Endodermal cell (in vitro differentiated cells): Measurements from ENCODE around the gene MAPK9. TPM values are rescaled to one million over a fixed set of nuclear protein-coding genes. Genes with fewer than 3 reads are reported as not detected.

ENCODE experiments used
- DNase-seq: peaks from one replicate; pipeline ENCODE4 v3.0.0-alpha.2; 2017
- H3K27ac ChIP-seq: 2 replicates; pipeline ENCODE4 v1.5.1; 2013; ENCODE audit warnings: mild to moderate bottlenecking, low read depth, low read length, moderate library complexity
- H3K27me3 ChIP-seq: 2 replicates; pipeline ENCODE4 v1.6.1; 2013; ENCODE audit warnings: mild to moderate bottlenecking, low read length, moderate library complexity; ENCODE audit not compliant: insufficient read depth, control insufficient read depth, poor library complexity, severe bottlenecking
- H3K36me3 ChIP-seq: 2 replicates; pipeline ENCODE4 v1.7.0; 2013; ENCODE audit warnings: mild to moderate bottlenecking, low read length, moderate library complexity; ENCODE audit not compliant: control insufficient read depth, insufficient read depth
- H3K4me1 ChIP-seq: one replicate; pipeline ENCODE4 v1.7.0; 2013; ENCODE audit warnings: low read length; ENCODE audit not compliant: control insufficient read depth, insufficient read depth
- H3K4me3 ChIP-seq: 2 replicates; pipeline ENCODE4 v1.5.1; 2013; ENCODE audit warnings: mild to moderate bottlenecking, low read length, moderate library complexity
- H3K9ac ChIP-seq: 2 replicates; pipeline ENCODE4 v1.6.1; 2013; ENCODE audit warnings: mild to moderate bottlenecking, low read length, moderate library complexity; ENCODE audit not compliant: poor library complexity, severe bottlenecking; ENCODE audit errors: extremely low read depth
- H3K9me3 ChIP-seq: 2 replicates; pipeline ENCODE4 v1.6.1; 2013; ENCODE audit warnings: mild to moderate bottlenecking, low read length, moderate library complexity; ENCODE audit not compliant: control insufficient read depth
- H3K27ac Mint-ChIP-seq: 2 replicates; pipeline ENCODE4 v1.8.0; 2020; ENCODE audit warnings: mixed read lengths
- H3K27me3 Mint-ChIP-seq: 2 replicates; pipeline ENCODE4 v1.8.0; 2021; ENCODE audit warnings: mild to moderate bottlenecking, mixed read lengths; ENCODE audit not compliant: insufficient read depth
- H3K36me3 Mint-ChIP-seq: 2 replicates; pipeline ENCODE4 v1.8.0; 2020; ENCODE audit warnings: low read depth, mixed read lengths
- H3K4me1 Mint-ChIP-seq: 2 replicates; pipeline ENCODE4 v1.8.0; 2020; ENCODE audit warnings: mixed read lengths
- H3K4me3 Mint-ChIP-seq: 2 replicates; pipeline ENCODE4 v1.8.0; 2020; ENCODE audit warnings: mild to moderate bottlenecking, moderate library complexity, mixed read lengths
- H3K9me3 Mint-ChIP-seq: 2 replicates; pipeline ENCODE4 v1.8.0; 2020; ENCODE audit warnings: mild to moderate bottlenecking, mixed read lengths
- CTCF ChIP-seq: fragments of 200-600 bp; sonication (generic); conservative IDR thresholded peaks from 2 replicates; pipeline ENCODE4 v1.5.0; 2021; ENCODE audit warnings: antibody characterized with exemption, mild to moderate bottlenecking
- WGBS, 2 experiments: methylation state at CpG; one replicate each; pipeline versions ENCODE4 v1.1.5 to v1.1.7; 2013; ENCODE audit warnings: missing lambda C conversion rate in 2 of 2, mixed read lengths in 1 of 2; ENCODE audit not compliant: insufficient coverage in 1 of 2, insufficient read length in 1 of 2; 5-methylcytosine and 5-hydroxymethylcytosine counted together
- total RNA-seq, 2 donors: library from RNA; stranded (reverse); fragmentation: NEBNext Ultra II Directional in 1 of 2; extraction: Animal tissue kit (Norgen Biotek cat#: 25700) in 1 of 2; gene quantifications; 2 replicates in 1 of 2; 3 replicates in 1 of 2; pipeline ENCODE4 v1.2.1, GENCODE V29; 2021

Gene MAPK9
- total RNA-seq, 2 donors from 2014 or later: 45.6 to 51.8 TPM

DNA sequence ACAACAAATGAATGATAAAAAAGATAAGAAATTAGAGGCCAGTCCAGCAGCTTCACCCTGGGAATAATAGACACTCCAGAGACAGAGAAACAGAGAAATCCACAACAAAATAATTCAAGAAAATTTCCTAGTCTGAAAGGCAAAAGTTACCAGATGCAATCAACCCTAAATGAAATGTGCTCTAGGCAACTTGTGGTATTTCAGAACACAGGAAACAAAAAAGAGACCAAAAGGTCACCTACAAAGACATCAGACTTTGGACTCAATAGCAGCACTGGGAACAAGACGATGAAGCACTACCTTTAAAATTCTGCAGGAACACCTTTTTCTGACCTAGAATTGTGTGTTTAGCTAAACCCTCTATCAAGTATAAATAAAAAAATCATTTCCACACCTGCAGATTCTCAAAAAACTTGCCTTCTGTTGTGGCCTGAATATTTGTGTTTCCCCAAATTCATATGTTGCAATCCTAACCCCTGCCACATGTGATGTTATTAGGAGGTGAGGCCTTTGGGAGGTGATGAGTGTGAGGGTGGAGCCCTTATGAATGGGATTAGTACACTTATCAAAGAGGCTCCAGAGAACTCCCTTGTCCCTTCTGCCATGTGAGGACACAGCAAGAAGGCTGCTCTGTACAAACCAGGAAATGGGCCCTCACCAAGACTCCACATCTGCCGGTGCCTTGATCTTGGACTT, 5.9 kb upstream of the MAPK9 start:
- peaks cover 7% of the 10 kb centered on the region for H3K4me1 Mint-ChIP-seq
- DNase-seq: no peak
- H3K4me3 Mint-ChIP-seq: no peak overlapping the region
- H3K27me3 Mint-ChIP-seq: no peaks in the 10 kb centered on the region
- no peaks in the 10 kb centered on the region for H3K9me3 Mint-ChIP-seq
- no peak for TF ChIP-seq CTCF
- Histone ChIP-seq H3K4me1 (no peaks in the 10 kb centered on the region), H3K27me3 (no peaks in the 10 kb centered on the region), H3K36me3 (peaks cover 28% of the 10 kb centered on the region), H3K4me3 (no peak overlapping the region), H3K9ac (no peak overlapping the region), H3K27ac (no peak overlapping the region), H3K9me3 (no peaks in the 10 kb centered on the region)
- H3K36me3 Mint-ChIP-seq: peaks cover 39% of the 10 kb centered on the region
- peak overlapping the region; percentile 21 for H3K27ac Mint-ChIP-seq
- 88% methylated on average over 2 of the region's 2 CpGs; no CpG with 5 or more reads in 1 of the 2 experiments for WGBS, 2 experiments

DNA sequence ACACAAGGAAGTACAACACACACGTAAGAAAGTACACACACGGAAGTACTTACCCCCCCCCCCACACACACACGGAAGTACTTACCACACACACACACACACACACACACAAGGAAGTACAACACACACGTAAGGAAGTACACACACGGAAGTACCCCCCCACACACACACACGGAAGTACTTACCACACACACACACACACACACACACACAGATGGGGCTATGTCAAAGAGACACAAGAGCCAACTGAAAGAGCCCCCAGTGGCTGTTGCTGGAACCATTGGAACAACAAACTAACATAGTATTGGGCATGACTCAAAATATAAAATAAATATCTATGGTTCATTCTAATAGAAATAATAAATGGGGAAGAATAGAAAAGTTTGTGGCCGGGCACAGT, 4.9 kb upstream of the MAPK9 start:
- no peak overlapping the region for H3K4me3 ChIP-seq
- H3K9me3 Mint-ChIP-seq: no peaks in the 10 kb centered on the region
- no peak for TF ChIP-seq CTCF
- H3K27me3 ChIP-seq: no peaks in the 10 kb centered on the region
- H3K36me3 Mint-ChIP-seq: peaks cover 33% of the 10 kb centered on the region
- no peaks in the 10 kb centered on the region for H3K4me1 ChIP-seq
- no peak overlapping the region for H3K27ac ChIP-seq
- no peaks in the 10 kb centered on the region for H3K9me3 ChIP-seq
- H3K4me1 Mint-ChIP-seq: peaks cover 7% of the 10 kb centered on the region
- no peak overlapping the region for H3K9ac ChIP-seq
- no peak overlapping the region for H3K27ac Mint-ChIP-seq
- 75 to 87% methylated on average over 1 to 7 of the region's 7 CpGs for WGBS, 2 experiments
- H3K27me3 Mint-ChIP-seq: no peaks in the 10 kb centered on the region
- peaks cover 23% of the 10 kb centered on the region for H3K36me3 ChIP-seq
- H3K4me3 Mint-ChIP-seq: no peak overlapping the region
- DNase-seq: no peak

DNA sequence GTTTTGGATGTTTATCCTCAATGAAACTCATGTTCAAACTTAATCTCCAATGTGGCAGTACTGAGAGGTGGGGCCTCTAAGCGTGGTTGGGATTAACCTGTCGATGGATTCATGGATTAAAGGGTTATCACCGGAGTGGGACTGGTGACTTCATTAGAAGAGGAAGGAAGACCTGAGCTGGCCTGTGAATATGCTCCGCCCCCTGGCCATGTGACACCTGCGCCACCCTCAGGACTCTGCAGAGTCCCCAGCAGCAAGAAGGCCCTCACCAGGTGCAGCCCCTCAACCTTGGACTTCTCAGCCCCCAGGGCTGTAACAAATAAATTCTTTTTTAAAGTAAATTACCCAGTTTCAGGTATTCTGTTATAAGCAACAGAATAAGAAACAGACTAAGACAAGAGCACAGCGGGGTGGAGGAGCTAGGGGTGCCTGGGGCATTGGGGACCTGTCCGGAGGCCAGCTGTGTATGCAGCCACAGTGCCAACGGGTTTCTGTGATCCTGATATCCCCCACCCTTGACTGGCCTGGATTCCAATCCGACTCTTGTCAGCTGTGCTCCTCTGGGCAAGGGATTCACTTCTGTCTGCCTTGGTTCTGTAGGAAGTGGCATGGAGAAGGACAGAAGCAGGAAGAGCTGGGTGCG, 3.2 kb upstream of the MAPK9 start:
- H3K27ac ChIP-seq: no peak overlapping the region
- TF ChIP-seq CTCF: no peak
- H3K9me3 ChIP-seq: no peaks in the 10 kb centered on the region
- no peak overlapping the region for H3K4me3 ChIP-seq
- no peak overlapping the region for H3K9ac ChIP-seq
- Mint-ChIP-seq H3K27me3 (no peaks in the 10 kb centered on the region), H3K4me1 (peaks cover 17% of the 10 kb centered on the region), H3K9me3 (no peaks in the 10 kb centered on the region), H3K4me3 (no peak overlapping the region), H3K36me3 (peaks cover 24% of the 10 kb centered on the region), H3K27ac (no peak overlapping the region)
- no peaks in the 10 kb centered on the region for H3K4me1 ChIP-seq
- peaks cover 8% of the 10 kb centered on the region for H3K36me3 ChIP-seq
- H3K27me3 ChIP-seq: no peaks in the 10 kb centered on the region
- 92 to 94% methylated on average over 6 to 10 of the region's 10 CpGs for WGBS, 2 experiments
- no peak for DNase-seq
